Cardiac fibroblast (primary cell): Measurements from ENCODE around the gene CDK5R2.

Experiments
- DNase-seq, 2 donors: peaks; one replicate each; pipeline versions ENCODE4 v3.0.0 to v3.0.0-alpha.2; 2010; ENCODE audit warnings: low read depth in 2 of 2
- H3K4me3 ChIP-seq, 2 donors: replicated peaks in 1 of 2; 1 replicate in 1 of 2; 2 replicates in 1 of 2; pipeline ENCODE4 v1.5.1; 2011; ENCODE audit warnings: low read depth in 2 of 2, low read length in 2 of 2, mild to moderate bottlenecking in 2 of 2, moderate library complexity in 1 of 2
- TF ChIP-seq, protein P1 (sequence below): IDR thresholded peaks from one replicate; pipeline ENCODE4 v1.5.1; 2011; ENCODE audit warnings: low read depth, mild to moderate bottlenecking, low read length, inconsistent platforms

CDK5R2 gene

GRCh38 chr2:218957671-218958070, 1.8 kb upstream of the CDK5R2 start:
- TF ChIP-seq, protein P1, sequence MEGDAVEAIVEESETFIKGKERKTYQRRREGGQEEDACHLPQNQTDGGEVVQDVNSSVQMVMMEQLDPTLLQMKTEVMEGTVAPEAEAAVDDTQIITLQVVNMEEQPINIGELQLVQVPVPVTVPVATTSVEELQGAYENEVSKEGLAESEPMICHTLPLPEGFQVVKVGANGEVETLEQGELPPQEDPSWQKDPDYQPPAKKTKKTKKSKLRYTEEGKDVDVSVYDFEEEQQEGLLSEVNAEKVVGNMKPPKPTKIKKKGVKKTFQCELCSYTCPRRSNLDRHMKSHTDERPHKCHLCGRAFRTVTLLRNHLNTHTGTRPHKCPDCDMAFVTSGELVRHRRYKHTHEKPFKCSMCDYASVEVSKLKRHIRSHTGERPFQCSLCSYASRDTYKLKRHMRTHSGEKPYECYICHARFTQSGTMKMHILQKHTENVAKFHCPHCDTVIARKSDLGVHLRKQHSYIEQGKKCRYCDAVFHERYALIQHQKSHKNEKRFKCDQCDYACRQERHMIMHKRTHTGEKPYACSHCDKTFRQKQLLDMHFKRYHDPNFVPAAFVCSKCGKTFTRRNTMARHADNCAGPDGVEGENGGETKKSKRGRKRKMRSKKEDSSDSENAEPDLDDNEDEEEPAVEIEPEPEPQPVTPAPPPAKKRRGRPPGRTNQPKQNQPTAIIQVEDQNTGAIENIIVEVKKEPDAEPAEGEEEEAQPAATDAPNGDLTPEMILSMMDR: no peak
- H3K4me3 ChIP-seq: no peak overlapping the region
- DNase-seq: no peak

GRCh38 chr2:218958276-218958675, 1.2 kb upstream of the CDK5R2 start:
- H3K4me3 ChIP-seq: no peak overlapping the region
- TF ChIP-seq, protein P1: no peak
- DNase-seq: no peak

DNA sequence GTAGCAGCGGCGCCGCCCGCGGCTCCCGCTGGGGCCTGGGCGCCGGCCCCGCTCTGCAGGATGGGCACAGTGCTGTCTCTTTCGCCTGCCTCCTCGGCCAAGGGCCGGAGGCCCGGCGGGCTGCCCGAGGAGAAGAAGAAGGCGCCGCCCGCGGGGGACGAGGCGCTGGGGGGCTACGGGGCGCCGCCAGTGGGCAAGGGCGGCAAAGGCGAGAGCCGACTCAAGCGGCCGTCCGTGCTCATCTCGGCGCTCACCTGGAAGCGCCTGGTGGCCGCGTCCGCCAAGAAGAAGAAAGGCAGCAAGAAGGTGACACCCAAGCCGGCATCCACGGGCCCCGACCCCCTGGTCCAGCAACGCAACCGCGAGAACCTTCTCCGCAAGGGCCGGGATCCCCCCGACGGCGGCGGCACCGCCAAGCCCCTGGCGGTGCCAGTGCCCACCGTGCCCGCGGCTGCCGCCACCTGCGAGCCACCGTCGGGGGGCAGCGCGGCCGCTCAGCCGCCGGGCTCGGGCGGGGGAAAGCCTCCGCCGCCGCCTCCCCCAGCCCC, 369 bp downstream of the CDK5R2 start:
- no peak for DNase-seq
- TF ChIP-seq, protein P1: no peak
- peak overlapping the region; percentile 11 to 53 for H3K4me3 ChIP-seq

DNA sequence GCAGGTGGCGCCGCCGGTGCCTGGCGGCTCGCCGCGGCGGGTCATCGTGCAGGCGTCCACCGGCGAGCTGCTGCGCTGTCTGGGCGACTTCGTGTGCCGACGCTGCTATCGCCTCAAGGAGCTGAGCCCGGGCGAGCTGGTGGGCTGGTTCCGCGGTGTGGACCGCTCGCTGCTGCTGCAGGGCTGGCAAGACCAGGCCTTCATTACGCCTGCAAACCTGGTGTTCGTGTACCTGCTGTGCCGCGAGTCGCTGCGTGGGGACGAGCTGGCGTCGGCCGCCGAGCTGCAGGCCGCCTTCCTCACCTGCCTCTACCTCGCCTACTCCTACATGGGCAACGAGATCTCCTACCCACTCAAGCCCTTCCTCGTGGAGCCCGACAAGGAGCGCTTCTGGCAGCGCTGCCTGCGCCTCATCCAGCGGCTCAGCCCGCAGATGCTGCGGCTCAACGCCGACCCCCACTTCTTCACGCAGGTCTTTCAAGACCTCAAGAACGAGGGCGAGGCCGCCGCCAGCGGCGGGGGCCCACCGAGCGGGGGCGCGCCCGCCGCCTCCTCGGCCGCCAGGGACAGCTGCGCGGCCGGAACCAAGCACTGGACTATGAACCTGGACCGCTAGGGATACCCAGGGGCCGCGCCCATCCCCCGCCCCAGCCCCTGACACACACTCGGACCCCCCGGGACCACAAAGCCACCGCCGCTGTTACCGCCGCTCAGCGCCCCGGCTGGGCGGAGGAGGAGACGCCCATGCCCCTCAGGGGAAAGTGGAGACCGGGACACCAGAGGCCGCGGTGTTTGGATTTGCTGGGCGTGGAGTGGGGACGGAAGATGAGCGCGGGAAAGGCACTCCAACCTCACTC, 1.1 kb downstream of the CDK5R2 start:
- no peak for DNase-seq
- H3K4me3 ChIP-seq: no peak overlapping the region
- TF ChIP-seq, protein P1: no peak

DNA sequence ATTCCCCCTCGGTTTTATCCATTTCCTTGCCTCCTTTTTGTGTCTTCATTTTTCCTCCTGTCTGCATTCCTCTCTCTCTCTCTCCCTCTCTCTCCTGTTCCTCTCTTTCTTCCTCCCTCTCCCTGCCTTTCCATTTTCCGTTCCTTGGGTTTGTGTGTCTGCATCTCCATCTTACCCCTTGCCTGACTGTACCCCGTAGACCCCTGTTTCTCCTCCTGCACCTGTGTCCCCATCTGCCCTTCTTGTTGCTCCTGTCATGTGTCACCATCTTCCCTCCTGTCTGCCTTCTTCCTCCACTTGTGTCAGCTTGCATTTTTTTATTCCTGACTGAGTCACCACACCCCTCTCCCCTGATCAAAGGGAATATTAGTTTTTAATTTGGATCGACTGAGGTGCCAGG, 1.8 kb downstream of the CDK5R2 start:
- TF ChIP-seq, protein P1: no peak

DNA sequence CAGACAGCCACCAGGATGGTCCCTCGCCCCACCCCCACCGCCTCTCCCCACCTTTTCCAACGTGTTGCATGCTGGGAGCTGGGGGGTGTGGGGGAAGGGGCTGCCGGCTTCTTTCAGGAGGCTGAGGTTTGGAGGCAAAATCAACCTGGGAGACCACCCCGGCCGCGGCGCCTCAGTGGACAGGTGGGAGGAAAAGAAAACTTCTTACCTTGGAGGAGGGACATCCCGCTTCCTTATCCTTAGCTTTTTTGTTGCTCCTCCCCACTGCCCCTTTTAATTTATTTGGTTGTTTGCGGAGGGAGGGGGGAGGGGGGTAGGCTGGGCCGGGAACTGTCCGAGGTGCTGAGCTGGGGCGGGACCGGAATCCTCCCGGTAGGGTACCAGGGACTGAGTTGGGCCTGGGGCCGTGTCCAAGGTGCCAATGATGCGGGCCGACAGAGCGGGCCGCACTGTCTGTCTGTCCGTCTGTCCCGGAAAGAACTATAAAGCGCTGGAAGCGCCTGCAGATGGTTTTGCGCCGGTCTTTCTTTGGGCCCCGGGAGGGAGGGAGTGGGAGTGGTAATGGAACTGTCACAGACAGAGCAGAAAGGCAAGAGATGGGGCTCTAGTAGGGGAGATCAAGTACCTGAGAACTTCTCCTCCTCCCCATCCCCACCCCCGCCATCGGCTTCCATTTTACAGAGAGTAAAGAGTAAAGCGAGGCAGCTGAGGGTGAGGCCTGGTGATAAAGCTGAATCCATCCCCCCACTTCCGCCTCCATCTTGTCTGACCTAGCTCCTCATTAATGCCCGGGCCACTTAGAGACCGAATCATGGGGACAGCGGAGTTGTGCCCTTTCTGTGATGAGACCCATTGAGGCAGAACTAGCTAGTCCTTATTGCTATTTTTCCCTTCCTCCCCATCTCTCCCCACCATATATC, 2.4 kb downstream of the CDK5R2 start:
- TF ChIP-seq, protein P1: no peak
- no peak for DNase-seq
- no peak overlapping the region for H3K4me3 ChIP-seq

More for the DNA sequence above, 1.8 kb downstream of the CDK5R2 start:
- DNase-seq: no peak
- H3K4me3 ChIP-seq: no peak overlapping the region
